Panc1 (cell line): ENCODE data around the gene AUH. TPM values are rescaled to one million over a fixed set of nuclear protein-coding genes. Genes with fewer than 3 reads are reported as not detected.

Source experiments
- ATAC-seq: fragments of 200-7000 bp; cut with Tn5 transposase; 2 replicates; pipeline ENCODE4 v1.9.1; 2020; ENCODE audit warnings: mild to moderate bottlenecking, moderate library complexity
- BruUV-seq: library from RNA; stranded (reverse); fragments of 400-500 nt; replicated peaks from 2 replicates; lab custom pipeline; 2021; lab: Mats Ljungman, UMichigan
- CTCF ChIA-PET: fragments of 300-600 bp; sonication (Branson Sonifier 250); formaldehyde crosslinking; loops from one replicate; lab custom pipeline; 2022; ENCODE audit warnings: antibody characterized with exemption; lab: Charles Lee
- POLR2A ChIA-PET: fragments of 300-600 bp; sonication (Branson Sonifier 250); formaldehyde crosslinking; loops from one replicate; lab custom pipeline; 2022; ENCODE audit warnings: antibody characterized with exemption; lab: Charles Lee
- DNase-seq: peaks from one replicate; pipeline ENCODE4 v3.0.0-alpha.2; 2010; ENCODE audit warnings: low read depth, low spot score
- H3K27ac ChIP-seq: 2 replicates; pipeline ENCODE4 v1.5.1; 2011; ENCODE audit warnings: mild to moderate bottlenecking, low read length, inconsistent platforms
- H3K27me3 ChIP-seq: fragments of 200-500 bp; sonication (Bioruptor generic); 2 replicates; pipeline ENCODE4 v1.6.0; 2014; ENCODE audit warnings: low read length, inconsistent platforms; ENCODE audit not compliant: control insufficient read depth, insufficient read depth
- H3K36me3 ChIP-seq: fragments of 200-500 bp; sonication (Bioruptor generic); 2 replicates; pipeline ENCODE4 v1.5.1; 2014; ENCODE audit warnings: inconsistent platforms, mild to moderate bottlenecking, low read length, moderate library complexity; ENCODE audit not compliant: control insufficient read depth, insufficient read depth
- H3K4me1 ChIP-seq: 2 replicates; pipeline ENCODE4 v1.5.1; 2011; ENCODE audit warnings: inconsistent platforms, mild to moderate bottlenecking, low read length, moderate library complexity; ENCODE audit not compliant: control insufficient read depth, insufficient read depth
- H3K4me3 ChIP-seq, 2 experiments: 2 replicates each; pipeline ENCODE4 v1.5.1; 2011 to 2012; ENCODE audit warnings: low read depth in 2 of 2, low read length in 2 of 2, mild to moderate bottlenecking in 2 of 2, inconsistent platforms in 1 of 2, moderate library complexity in 1 of 2
- H3K9me3 ChIP-seq: fragments of 200-500 bp; sonication (Bioruptor generic); 2 replicates; pipeline ENCODE4 v1.5.1; 2014; ENCODE audit warnings: low read depth, mild to moderate bottlenecking, inconsistent platforms, low read length, moderate library complexity; ENCODE audit not compliant: control insufficient read depth, insufficient read depth
- POLR2AphosphoS5 ChIP-seq: IDR thresholded peaks from 2 replicates; pipeline ENCODE4 v1.6.1; 2012; ENCODE audit warnings: mild to moderate bottlenecking, low read depth, low read length, moderate library complexity
- SIN3A ChIP-seq: IDR thresholded peaks from 2 replicates; pipeline ENCODE4 v1.6.1; 2012; ENCODE audit warnings: low read depth, mild to moderate bottlenecking, low read length, moderate library complexity, borderline replicate concordance; ENCODE audit not compliant: insufficient read depth
- TCF7L2 ChIP-seq: IDR thresholded peaks from 2 replicates; pipeline ENCODE4 v1.6.1; 2011; ENCODE audit warnings: mild to moderate bottlenecking, low read depth, low read length, inconsistent platforms
- in situ Hi-C: cut with HindIII; loops from 2 replicates; pipeline ENCODE4 v1.10.0; 2016; ENCODE audit warnings: low sequenced_read_pairs, low pct_unique_long_range_greater_than_20kb
- intact Hi-C: fragments of 100-400 bp; cut with micrococcal nuclease; formaldehyde crosslinking; loops from one replicate; pipeline ENCODE4 v1.10.0; 2022; ENCODE audit not compliant: unreplicated experiment
- total RNA-seq: library from RNA; stranded (reverse); gene quantifications from one replicate; pipeline ENCODE4 v1.2.1, GENCODE V29; 2021; ENCODE audit not compliant: unreplicated experiment
- TF ChIP-seq, protein P1 (sequence below), 2 experiments: IDR thresholded peaks; 2 replicates each; pipeline ENCODE4 v1.6.1; 2011 to 2012; ENCODE audit warnings: low read depth in 2 of 2, control low read depth in 1 of 2, low read length in 1 of 2, mild to moderate bottlenecking in 1 of 2, moderate library complexity in 1 of 2; ENCODE audit not compliant: insufficient read depth in 1 of 2
- TF ChIP-seq, protein P2 (sequence below): fragments of 450-650 bp; IDR thresholded peaks from 2 replicates; pipeline ENCODE4 v1.5.1; 2017; ENCODE audit warnings: mild to moderate bottlenecking

The AUH gene
- total RNA-seq, 1 experiment from 2014 or later: 7.7 TPM

DNA sequence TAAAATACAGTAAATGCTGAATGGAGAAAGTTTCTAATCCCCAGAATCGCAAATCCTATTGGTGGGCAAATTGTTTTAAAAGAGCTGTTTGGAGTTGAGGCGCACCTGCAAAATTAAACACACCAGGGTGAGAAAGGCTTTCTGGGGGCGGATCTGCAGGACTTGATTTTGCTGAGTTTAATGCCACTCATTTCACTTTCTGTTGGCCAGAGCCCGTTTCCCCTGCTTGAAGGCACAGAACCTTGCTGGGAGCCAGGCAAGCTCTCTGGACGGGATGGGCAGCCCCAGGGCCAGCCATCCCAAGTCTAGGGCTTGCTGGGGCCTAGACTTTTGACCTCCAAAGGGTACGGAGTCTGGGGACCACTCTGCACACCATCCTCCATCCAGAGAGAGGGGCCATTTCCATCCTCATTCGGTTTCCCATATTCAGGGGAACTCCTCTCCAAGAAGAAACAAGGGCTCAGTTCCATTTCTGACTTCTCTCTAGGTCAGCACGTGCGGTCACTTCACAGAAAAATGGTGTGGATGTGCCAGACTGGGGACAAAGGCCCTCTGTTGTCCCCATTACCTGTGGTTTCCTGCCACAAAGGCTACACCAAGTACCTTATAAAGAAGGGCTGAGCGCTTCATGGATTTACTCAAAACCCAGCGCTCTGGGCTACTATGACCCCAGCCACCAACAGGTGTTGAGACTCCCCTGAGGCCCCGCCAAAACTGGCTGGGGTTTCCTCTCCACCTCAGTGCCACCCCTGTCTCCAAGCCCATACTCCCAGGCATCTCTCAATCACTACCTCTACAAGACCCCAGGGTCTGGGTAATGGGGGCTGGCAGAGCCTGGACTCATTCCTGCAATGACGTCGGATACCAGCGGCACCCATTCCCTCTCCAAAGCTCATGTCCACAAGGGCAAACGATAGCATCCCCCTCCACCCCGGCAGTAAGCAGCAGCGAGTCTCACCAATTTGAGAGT, 170.0 kb downstream of the AUH start:
- POLR2A ChIA-PET: no interaction called here
- in situ Hi-C loops: no loop called here

DNA sequence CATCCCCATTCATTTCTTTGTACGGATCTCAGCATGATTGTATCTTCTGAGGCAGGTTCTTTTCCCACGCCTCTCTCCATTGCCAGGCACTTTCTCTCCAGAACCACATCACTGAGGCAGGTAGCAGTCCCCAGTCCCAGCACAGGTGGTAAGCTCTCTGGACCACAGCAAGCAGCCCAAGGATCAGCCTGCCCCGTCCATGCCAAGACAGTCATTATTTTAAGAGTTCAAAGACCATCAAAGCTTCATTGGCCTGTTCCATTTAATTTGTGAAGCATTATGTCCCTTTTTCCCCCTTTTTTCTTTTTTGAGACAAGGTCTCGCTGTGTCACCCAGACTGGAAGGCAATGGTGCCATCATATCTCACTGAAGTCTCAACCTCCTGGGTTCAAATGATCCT, 171.7 kb downstream of the AUH start:
- ChIA-PET CTCF (no interaction called here), POLR2A (no interaction called here)
- ATAC-seq (no peak), DNase-seq (no peak)
- in situ Hi-C loops (no loop called here), intact Hi-C loops (no loop called here)
- Histone ChIP-seq H3K27ac (no peak overlapping the region), H3K4me1 (peaks cover 3% of the 10 kb centered on the region; the same call in 1 of the 2 replicates), H3K27me3 (no peaks in the 10 kb centered on the region), H3K4me3 (no peak overlapping the region), H3K36me3 (no peaks in the 10 kb centered on the region), H3K9me3 (no peaks in the 10 kb centered on the region)
- TF ChIP-seq POLR2AphosphoS5 (no peak), SIN3A (no peak), TCF7L2 (no peak)
- TF ChIP-seq, protein P1, sequence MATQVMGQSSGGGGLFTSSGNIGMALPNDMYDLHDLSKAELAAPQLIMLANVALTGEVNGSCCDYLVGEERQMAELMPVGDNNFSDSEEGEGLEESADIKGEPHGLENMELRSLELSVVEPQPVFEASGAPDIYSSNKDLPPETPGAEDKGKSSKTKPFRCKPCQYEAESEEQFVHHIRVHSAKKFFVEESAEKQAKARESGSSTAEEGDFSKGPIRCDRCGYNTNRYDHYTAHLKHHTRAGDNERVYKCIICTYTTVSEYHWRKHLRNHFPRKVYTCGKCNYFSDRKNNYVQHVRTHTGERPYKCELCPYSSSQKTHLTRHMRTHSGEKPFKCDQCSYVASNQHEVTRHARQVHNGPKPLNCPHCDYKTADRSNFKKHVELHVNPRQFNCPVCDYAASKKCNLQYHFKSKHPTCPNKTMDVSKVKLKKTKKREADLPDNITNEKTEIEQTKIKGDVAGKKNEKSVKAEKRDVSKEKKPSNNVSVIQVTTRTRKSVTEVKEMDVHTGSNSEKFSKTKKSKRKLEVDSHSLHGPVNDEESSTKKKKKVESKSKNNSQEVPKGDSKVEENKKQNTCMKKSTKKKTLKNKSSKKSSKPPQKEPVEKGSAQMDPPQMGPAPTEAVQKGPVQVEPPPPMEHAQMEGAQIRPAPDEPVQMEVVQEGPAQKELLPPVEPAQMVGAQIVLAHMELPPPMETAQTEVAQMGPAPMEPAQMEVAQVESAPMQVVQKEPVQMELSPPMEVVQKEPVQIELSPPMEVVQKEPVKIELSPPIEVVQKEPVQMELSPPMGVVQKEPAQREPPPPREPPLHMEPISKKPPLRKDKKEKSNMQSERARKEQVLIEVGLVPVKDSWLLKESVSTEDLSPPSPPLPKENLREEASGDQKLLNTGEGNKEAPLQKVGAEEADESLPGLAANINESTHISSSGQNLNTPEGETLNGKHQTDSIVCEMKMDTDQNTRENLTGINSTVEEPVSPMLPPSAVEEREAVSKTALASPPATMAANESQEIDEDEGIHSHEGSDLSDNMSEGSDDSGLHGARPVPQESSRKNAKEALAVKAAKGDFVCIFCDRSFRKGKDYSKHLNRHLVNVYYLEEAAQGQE (IDR thresholded peaks at IDR 0.05; ENCODE audit: insufficient read depth in 1 of 2, low read depth in 2 of 2, low read length in 1 of 2): no peak
- TF ChIP-seq, protein P2, sequence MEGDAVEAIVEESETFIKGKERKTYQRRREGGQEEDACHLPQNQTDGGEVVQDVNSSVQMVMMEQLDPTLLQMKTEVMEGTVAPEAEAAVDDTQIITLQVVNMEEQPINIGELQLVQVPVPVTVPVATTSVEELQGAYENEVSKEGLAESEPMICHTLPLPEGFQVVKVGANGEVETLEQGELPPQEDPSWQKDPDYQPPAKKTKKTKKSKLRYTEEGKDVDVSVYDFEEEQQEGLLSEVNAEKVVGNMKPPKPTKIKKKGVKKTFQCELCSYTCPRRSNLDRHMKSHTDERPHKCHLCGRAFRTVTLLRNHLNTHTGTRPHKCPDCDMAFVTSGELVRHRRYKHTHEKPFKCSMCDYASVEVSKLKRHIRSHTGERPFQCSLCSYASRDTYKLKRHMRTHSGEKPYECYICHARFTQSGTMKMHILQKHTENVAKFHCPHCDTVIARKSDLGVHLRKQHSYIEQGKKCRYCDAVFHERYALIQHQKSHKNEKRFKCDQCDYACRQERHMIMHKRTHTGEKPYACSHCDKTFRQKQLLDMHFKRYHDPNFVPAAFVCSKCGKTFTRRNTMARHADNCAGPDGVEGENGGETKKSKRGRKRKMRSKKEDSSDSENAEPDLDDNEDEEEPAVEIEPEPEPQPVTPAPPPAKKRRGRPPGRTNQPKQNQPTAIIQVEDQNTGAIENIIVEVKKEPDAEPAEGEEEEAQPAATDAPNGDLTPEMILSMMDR: no peak
- no TSS peak for BruUV-seq

More for the DNA sequence above, 170.0 kb downstream of the AUH start:
- TF ChIP-seq POLR2AphosphoS5: no peak
- no peak for TF ChIP-seq SIN3A
- TF ChIP-seq, protein P2: no peak
- TF ChIP-seq TCF7L2: no peak
- TF ChIP-seq, protein P1 (IDR thresholded peaks at IDR 0.05; ENCODE audit: insufficient read depth in 1 of 2, low read depth in 2 of 2, low read length in 1 of 2): no peak
- intact Hi-C loops: no loop called here
- CTCF ChIA-PET: interaction anchor here (0.8 kb wide), 1 partner anchor 33 kb away, joined by 14 read pairs; no protein-coding TSS in a partner anchor
- Histone ChIP-seq H3K36me3 (no peaks in the 10 kb centered on the region), H3K27me3 (no peaks in the 10 kb centered on the region), H3K27ac (no peak overlapping the region), H3K4me3 (no peak overlapping the region), H3K4me1 (peaks cover 3% of the 10 kb centered on the region), H3K9me3 (no peaks in the 10 kb centered on the region)
- DNase-seq: no peak
- no TSS peak for BruUV-seq
- no peak for ATAC-seq
